NCI-H2029 (cell line): ENCODE results near the gene SSNA1.
A peak's percentile ranks its signal among the peaks of the same experiment; 100 is the strongest.

Source experiments
- DNase-seq: peaks from one replicate; lab custom pipeline; 2025; lab: John Stamatoyannopoulos, UW

The SSNA1 gene

DNA sequence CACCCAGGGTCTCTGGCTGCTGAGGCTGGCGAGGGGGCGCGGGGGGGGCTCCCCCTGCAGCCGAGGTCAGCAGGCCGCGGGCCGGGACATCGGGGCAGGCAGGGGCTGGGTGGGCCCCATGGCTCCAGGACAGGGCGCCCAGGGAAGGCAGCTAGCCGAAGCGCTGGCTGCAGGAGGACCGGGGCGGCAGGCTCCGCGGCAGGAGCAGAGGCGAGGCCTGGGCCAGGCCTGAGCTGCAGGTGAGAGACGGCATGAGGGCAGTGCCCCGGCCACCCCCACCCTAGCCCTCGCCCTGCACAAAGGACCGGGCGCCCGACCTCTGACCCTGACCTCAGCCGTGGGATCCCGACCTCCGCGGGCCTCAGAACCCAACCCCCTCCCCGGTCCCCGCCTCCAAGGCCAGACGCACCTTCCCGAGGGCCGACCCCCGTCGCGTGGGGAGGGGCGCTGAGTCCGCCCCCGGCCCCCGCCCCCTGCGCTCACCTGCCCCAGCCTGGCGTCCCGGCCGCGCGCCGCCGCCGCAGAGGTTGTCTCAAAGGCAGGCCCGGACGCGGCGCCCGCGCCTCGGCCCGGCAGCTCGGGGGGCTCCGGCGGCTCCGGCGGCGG is 33.1 kb downstream of the SSNA1 start:
- DNase-seq, result no peak

DNA sequence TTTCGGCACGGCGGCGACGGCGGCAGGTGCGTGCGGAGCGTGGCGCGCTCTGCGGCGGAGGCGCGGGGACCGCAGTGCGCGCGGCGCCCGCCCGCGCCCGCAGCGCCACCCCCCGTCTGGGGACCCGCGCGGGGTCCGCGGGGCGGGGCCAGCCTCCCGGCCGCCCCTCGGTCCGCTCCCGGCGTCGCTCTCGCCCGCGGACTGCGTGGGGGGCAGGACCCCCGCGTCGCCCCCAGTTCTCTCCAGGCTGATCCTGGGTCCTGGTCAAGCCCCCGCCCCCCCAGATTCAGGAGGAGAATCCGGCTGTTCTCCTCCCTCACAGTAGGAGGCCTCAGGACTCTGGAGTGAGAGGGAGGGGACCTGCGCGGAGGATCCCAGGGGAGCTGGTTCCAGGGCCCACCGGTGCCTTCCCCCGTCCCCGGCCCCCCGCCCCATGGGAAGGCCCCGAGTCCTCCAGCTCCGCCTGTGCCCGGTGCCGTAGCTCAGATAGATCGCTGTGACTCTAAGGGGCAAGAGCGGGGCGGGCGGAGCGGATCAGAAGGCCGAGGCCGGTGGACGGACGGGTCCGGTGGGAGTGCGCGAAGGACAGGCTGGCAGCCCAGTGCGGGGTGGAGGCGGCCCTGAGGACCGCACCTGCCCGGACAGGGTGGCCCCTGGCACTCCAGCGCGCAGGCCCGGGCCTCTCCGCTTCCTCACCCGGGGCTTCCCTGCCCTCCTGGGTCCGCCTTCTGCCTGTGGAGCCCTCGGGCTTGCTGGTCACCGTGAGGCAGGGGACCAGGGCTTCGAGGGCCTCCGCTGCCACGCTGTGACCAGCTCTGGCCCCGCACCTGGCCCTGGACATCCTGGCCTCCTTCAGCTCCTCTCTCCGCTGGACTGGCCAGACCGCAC is 34.0 kb downstream of the SSNA1 start, which contains the start of gene RNF208:
RNF208 (minus strand) TSS at position 51 of the 888 bp plus-strand sequence. CDS start 1,028 bp downstream, outside the sequence.
- no peak for DNase-seq

DNA sequence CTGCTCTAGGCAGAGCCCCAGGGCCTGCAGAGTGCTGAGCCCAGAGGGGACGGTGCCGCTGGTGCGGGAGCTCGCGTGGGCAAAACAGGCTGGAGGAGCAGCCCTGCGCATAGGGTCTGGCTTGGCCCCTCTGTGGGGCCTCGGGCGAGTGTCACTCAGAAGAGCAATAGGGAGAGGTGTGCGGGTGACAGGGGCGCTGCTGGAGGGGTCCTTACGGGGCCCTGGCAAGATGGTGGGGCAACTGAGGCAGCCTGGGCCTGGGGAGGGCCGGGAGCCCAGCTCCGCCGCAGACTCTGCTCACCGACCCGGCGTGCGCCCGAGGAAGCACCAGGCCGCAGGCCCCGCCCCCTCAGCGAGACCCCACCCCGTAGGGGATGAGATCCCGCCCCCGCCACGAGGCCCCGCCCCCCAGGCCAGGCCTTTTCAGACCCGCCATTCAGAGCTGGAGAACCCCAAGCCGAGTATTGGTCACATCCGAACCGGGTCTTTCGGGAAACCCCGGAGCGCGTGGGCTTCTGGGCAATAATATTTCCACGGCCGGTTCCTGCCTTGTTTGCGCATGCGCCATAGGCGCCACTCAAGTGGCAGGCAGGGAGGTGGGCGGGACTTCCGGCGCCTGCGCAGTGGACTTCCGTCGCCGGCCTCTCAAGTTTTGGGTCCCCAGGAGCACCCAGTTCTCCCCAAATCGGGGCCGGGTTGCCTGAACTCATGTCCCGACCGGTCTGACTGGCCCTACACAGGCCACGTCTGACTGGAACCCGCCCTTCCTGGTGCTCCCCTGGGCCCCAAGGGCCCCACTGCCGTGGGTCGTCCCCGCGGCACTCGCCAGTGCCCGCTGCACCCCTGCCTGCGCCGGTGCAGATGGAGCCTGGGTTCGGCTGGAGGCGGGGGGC is 34.8 kb downstream of the SSNA1 start:
- DNase-seq, result peak; percentile 99

DNA sequence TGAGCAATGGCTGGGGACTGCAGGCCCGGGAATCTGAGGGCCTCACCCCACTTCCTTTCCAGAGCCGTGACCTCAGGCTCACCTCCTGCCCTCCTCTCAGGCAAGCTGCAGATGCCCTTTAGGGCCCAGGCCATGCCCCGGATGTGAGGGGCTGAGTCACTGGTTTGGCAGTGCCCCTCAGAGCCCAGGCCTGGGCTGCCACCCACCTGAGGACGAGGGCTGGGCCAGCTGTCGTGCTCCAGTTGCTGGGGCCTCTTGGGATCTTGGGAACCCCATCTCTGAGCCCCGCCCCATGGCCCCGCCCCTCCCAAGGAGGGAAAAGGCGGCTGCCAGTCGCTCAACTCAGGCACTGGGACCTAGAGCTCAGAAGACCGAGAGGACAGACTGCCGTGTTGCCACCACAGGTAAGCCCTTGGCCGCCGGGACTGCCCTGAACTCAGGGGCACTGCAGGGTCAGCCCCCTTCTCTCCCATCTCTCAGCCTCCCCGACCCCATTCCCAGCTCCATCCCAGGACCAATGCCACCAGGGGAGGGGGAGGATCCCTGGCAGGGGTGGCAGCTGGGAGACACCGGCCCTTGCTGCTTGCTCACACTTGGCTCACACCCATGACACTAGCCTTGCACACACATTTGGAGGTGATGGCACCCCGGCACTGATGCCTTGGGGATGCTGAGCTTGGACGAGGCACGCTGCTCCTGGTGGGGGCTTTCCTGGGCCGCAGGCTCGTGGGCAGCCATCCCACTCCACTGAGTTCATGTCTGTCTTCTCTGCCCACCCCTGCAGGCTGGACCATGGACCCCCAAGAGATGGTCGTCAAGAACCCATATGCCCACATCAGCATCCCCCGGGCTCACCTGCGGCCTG is 36.6 kb downstream of the SSNA1 start, which contains the start of gene CYSRT1:
CYSRT1 (plus strand) TSS at position 345 of the 865 bp plus-strand sequence; CDS start at position 793, 448 bp downstream.
- no peak for DNase-seq

DNA sequence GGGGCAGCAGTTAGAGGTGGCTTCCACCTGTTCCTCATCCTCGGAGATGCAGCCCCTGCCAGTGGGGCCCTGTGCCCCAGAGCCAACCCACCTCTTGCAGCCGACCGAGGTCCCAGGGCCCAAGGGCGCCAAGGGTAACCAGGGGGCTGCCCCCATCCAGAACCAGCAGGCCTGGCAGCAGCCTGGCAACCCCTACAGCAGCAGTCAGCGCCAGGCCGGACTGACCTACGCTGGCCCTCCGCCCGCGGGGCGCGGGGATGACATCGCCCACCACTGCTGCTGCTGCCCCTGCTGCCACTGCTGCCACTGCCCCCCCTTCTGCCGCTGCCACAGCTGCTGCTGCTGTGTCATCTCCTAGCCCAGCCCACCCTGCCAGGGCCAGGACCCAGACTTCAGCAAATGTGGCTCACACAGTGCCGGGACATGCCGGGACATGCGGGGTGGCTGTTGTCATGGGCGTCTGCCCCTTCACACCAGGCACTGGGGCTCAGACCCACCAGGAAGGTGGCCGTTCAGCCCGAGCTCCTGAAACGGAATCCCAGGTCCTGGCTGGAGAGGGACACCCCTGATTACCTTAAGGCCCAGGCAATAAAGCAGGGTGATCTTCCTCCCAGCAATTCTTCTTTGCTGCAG is 37.3 kb downstream of the SSNA1 start:
- DNase-seq, result no peak

DNA sequence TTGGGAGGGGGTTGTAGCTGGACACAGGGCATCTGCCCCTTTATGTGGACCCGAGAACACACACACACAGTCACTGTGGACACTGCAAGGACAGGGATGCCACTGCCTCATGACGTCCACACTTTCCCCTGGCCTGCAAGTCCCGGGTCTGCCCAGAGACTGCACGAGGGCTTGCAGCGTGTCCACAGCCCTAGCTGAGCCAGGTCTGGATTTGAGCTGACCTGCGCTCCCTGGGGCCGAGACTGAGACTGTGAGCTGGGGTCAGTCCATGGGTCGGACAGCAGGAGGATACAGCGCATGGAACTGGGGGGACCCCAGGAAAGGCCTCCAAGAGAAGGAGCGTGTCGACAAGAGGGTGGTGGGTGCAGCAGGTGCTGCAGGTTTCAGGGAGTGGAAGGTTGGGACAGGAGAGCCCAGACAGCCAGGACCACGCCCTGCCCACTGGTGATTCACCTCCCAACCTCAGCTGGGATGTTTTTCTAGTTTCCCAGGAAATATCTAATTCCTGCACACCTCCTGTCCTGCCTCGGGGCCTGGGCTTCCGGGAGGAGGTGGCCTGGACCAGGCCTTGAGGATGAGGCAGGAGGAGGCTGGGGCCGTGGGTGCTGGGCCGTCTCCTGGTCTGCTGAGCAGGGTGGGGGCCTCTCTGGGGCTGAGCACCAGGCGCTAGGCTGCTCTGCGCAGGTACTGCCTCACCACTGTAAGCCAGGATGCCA is 38.0 kb downstream of the SSNA1 start:
- no peak for DNase-seq

DNA sequence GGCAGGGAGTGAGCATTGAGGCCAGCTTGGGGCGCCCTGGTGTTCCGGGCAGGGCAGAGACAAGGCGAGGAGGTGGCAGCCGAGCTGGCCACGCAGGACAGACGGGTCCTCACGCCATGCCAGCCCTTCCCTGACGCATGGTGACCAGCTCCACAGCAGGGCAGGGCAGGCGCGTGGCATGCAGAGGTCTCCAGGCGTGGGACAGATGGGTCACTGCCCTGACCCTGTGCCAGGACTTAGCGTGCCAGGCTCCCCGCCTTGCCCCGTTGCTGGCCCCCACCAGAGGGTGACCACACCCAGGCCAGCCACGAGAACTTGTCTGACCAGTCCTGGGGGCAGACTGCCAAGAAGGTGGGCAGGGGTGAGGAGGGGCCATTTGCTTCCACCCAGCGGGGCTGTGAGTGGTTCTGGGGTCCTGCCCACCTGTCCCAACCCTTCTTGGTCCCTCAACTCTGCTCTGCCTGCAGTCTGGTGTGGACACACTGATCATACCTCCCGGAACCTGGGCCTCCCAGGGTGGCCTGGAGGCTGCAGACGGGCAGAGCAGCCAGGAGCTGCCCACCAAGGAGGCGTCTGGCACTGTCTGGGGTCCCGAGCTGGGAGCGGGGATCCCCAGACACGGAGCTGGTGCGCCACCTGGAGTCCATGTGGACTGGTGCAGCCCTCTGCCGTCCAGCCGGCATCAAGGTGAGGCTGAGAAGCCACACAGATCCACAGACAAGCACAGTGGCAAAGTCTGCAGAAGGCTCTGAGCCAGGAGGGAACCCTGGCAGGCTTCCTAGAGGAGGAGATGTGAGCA is 38.8 kb downstream of the SSNA1 start, which contains the start of gene RNF224:
RNF224 (plus strand) TSS at position 449 of the 799 bp plus-strand sequence. CDS start 834 bp downstream, outside the sequence.
- peak; percentile 68 for DNase-seq

DNA sequence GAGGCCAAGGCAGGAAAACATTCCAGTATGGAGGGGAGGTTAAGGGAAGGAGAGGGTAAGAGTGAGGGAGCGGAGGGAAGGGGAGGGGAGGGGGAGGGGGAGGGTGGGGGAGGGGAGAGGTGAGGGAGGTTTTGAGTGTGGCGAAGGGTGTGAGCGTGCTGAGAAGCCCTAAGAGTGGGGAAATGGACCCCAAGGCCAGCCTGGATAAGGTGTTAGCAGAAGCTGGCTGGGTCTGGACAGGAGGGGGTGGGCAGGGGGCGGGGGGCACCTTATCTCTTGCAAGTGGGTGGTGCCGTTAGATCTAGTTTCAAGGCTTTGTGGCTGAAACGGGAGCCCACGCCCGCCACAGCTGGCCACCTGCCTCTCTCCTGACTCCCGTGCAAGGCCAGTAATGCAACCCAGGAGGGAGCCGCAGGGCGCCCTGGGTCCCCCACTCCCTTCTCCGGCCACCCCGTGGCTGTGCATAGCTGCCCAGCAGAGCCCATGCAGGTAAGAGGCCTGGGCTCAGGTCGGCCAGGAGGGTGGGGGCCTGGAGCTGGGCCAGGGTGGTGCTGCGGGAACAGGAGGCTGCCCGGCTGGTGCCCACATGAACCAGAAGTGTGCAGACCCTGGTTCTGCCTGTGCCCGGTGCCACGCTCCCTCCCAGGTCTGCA is 39.5 kb downstream of the SSNA1 start:
- DNase-seq, result no peak

DNA sequence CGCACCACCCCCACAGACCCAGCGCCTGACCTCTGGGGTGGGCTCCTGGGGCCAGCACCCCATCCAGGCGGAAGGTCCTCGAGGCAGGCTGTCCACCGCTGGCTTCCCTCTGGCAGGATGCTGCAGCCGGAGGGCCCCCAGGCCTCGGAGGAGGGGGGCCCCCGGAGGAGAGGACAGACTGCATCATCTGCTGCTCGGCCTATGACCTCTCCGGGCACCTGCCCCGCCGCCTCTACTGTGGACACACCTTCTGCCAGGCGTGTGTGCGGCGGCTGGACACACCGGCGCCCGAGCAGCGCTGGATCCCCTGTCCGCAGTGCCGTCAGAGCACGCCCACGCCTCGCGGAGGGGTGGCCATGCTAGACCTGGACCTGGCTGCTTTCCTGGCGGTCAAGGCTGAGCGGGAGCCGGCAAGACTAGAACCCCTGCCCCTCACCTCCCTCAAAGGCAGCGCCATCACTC is 40.1 kb downstream of the SSNA1 start:
- DNase-seq, result no peak

DNA sequence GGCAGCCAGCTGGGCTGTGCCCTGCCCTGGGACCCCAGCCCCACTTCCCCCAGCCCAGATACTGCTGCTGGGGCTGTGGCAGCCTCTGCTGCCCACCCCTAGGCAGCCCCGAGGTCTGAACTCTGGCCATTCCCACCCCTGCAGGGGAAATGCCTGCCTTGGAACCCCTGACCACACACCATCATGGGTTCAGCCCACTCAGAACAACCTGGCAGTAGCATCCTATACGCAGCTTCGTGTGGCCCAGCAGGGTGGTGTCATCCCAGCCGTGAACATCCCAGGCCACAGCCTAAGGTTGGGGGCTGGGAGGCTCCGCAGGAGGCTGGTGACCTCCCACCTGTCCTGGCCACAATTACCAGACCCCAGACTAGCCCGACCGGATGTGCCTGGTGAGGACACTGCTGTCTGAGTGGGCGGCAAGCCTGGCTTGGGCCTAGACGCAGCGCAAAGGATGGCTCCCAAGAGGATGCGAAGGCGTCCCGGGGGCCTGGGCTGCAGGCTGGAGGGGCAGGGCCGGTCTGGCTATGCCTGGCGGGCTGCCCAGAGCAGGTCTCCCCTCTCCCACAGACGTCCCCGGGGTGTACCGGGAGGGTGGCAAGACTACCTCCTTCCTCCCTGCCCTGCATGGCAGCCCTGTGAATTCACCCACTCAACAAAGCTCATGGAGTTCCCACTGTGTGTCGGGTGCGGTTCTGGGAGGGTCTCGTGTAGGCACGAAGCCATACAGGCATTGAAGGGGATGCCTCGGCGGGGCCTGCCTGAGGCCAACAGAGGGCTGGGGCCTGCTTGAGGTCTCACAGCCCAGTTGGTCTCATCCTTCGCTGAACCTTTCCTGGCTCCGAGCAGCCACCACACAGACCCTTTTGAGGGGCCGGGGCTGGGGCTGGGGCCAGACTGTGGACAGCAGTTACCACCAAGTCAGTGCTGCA is 40.8 kb downstream of the SSNA1 start:
- DNase-seq, result no peak

DNA sequence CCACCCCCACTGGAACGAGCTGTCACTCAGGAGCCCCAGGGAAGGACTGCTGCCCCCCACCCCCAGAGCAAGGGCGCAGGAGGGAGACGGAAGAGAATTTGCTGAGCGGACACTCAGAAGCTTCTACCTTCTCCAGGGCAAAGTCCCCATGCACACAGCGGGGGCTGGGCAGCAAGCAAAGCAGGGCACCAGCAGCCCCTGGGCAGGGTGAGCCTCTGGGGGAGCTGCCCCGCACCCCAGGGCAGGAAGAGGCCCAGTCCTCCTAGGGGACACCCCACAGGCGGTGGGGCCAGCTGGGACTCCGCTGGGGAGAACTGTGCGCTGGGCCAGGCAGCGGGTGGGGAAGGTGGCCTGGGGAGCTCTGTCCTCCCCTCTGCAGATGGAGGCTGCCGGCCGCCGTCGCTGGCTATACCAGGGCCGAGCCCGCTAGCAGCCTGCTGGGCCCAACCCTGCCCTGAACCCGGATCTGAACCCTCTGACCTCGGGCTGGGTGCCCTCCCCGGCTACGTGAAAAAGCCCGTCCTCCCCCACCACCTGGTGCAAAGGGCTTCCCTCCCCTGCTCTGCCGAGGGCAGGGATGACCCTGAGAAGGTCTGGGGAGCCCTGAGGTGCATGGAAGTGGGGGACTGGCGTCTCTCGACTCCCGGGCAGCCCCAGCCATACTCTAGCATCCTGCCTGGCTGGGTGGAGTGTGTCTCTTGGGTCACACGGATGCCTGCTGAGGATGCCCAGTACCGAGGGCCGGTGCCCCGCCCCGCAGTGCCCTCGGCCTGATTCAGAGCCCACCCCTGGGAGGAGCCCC is 41.6 kb downstream of the SSNA1 start:
- DNase-seq, result no peak

DNA sequence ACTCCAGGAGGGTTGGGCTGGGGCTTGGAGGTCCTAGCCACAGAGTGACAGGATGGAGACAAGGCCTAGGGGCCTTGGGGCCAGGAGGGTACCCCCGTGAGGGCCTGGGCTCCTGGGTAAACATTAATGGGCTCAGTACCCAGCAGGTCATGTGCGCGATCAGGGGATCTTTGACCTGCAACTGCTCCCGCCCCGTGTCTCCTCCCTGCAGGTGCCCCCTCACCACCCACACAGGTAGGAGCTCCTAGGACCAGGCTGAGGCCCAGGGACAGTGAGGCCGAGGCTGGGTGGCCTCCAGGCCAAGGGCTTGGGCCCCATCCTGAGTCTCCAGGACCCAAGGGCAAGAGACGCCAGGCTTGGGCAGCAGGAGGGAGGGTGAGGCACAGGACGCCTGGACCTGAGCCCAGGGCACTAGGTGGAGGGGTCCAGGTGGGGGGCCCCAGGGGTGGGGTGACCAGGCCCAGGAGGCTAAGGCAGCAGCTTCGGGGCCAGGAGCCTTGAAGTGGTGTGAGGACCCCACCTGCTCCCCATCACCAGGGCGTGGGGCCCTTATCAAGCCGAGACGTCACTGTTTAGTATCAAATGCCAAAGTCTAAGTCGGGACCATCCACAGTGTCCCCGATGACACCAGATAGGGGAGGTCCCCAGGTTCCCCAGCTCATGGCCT is 42.4 kb downstream of the SSNA1 start, which contains the start of gene SLC34A3:
SLC34A3 (plus strand) TSS at position 197 of the 667 bp plus-strand sequence. CDS start 802 bp downstream, outside the sequence.
- DNase-seq, result no peak

DNA sequence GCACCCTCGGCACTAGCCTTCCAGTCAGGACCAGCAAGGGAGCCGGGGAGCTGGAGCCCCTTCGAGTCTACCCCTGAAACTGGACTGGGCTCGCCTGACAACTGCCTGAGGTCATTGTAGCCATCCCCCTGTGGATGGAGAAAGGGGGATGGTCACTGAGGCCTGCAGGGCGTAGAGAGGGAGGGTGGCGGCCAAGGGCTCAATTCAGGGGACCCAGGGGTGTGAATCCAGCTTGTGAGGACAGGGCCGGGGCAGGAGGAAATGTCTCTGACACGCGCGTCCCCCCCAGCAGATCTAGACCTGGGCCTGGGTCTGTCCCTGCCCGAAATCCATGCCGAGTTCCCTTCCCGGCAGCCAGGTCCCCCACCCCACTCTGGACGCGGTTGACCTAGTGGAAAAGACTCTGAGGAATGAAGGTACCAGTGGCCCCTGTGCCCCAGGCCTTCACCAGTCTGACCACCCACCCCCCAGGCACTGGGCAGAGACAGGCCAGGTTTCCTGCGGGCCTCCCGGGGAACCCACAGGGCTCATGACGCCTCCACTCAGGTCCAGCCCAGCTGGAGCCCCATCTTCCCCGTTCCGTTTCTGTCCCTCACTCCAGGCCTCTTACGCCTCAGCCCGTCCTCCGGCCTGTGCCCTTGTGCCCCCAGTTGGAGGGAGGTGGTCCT is 43.0 kb downstream of the SSNA1 start:
- DNase-seq, result no peak

DNA sequence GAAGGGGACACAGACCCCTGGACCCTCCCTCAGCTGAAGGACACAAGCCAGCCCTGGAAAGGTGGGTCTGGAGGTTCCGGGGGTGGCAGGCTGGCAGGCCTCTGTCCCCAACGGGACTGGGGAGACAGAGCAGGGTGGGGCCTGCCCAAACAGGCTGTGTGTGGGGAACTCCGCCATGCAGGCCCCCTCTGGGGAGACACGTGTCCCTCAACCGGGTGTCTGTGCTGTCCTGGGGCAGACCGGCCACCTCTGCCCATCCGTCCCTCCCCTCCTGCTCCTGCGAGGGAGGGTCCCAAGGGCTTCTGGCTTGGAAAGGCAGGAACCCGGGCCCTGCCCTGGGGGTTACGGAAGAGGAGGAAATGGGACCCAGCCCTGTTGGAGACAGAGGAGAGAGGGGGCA is 43.6 kb downstream of the SSNA1 start:
- no peak for DNase-seq

DNA sequence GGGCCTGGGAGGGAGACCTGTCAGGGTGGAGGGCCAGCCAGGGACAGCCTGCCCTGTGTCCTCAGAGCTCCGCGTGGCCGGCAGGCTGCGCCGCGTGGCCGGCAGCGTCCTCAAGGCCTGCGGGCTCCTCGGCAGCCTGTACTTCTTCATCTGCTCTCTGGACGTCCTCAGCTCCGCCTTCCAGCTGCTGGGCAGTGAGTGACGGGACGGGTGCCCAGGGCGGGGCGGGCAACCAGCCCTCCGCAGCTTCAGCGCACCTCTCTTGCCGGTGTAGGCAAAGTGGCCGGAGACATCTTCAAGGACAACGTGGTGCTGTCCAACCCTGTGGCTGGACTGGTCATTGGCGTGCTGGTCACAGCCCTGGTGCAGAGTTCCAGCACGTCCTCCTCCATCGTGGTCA is 44.0 kb downstream of the SSNA1 start:
- no peak for DNase-seq
